ENCODE measurements around the gene CD27. TPM values are rescaled to one million over a fixed set of nuclear protein-coding genes. Genes with fewer than 3 reads are reported as not detected.
"Not testable (repeated sequence)": the region's sequence is repeated elsewhere in the genome, so short reads cannot be mapped to it uniquely, and the experiment has no call there.

The CD27 gene
- polyA plus RNA-seq, 1 donor = 1.6 TPM

- H3K4me3 ChIP-seq (ENCODE audit: low read length) = no peak overlapping the region
- peaks cover 4% of the 10 kb centered on the region for H3K9me3 ChIP-seq (ENCODE audit: control insufficient read depth, low read depth, low read length)
- peaks cover 20% of the 10 kb centered on the region for H3K36me3 ChIP-seq (ENCODE audit: control insufficient read depth, insufficient read depth, low read length)
- H3K4me1 ChIP-seq (ENCODE audit: control insufficient read depth, insufficient read depth, low read length) = peaks cover 8% of the 10 kb centered on the region
- DNase-seq = no peak
- WGBS (ENCODE audit: insufficient coverage, low lambda C conversion rate) = 95% methylated on average over 5 of the region's 6 CpGs
- no peak overlapping the region for H3K27ac ChIP-seq (ENCODE audit: low read length)
- no peaks in the 10 kb centered on the region for H3K27me3 ChIP-seq (ENCODE audit: control insufficient read depth, insufficient read depth, low read length)
These were observed 24.3 kb downstream of the CD27 start for GRCh38 chr12:6469092-6469491.

GRCh38 chr12:6469609-6470374 lies 25.0 kb downstream of the CD27 start:
- 50% methylated on average over 2 of the region's 16 CpGs for WGBS (ENCODE audit: insufficient coverage, low lambda C conversion rate)
- peaks cover 13% of the 10 kb centered on the region for H3K36me3 ChIP-seq (ENCODE audit: control insufficient read depth, insufficient read depth, low read length)
- no peak for DNase-seq

GRCh38 chr12:6470375-6471163 lies 25.8 kb downstream of the CD27 start, which contains the start of gene VAMP1:
VAMP1 (minus strand) TSS chr12:6470677; CDS start chr12:6470531, 146 bp downstream.
- Histone ChIP-seq H3K9me3 (ENCODE audit: control insufficient read depth, low read depth, low read length) (peaks cover 4% of the 10 kb centered on the region), H3K36me3 (ENCODE audit: control insufficient read depth, insufficient read depth, low read length) (peaks cover 10% of the 10 kb centered on the region), H3K4me3 (ENCODE audit: low read length) (peak within 1 kb of the TSS; percentile 63), H3K4me1 (ENCODE audit: control insufficient read depth, insufficient read depth, low read length) (peaks cover 8% of the 10 kb centered on the region), H3K27me3 (ENCODE audit: control insufficient read depth, insufficient read depth, low read length) (no peaks in the 10 kb centered on the region), H3K27ac (ENCODE audit: low read length) (peak within 1 kb of the TSS; percentile 80)
- no CpG with 5 or more reads among the region's 69 CpGs for WGBS (ENCODE audit: insufficient coverage, low lambda C conversion rate)
- peak; percentile 95 to 98 for DNase-seq

More at GRCh38 chr12:6469609-6470374, 25.0 kb downstream of the CD27 start:
- Histone ChIP-seq H3K4me3 (ENCODE audit: low read length) (peak overlapping the region; percentile 63), H3K4me1 (ENCODE audit: control insufficient read depth, insufficient read depth, low read length) (peaks cover 8% of the 10 kb centered on the region), H3K27me3 (ENCODE audit: control insufficient read depth, insufficient read depth, low read length) (no peaks in the 10 kb centered on the region), H3K27ac (ENCODE audit: low read length) (peak overlapping the region; percentile 50), H3K9me3 (ENCODE audit: control insufficient read depth, low read depth, low read length) (peaks cover 4% of the 10 kb centered on the region)

GRCh38 chr12:6471989-6472360 lies 27.2 kb downstream of the CD27 start:
- Histone ChIP-seq H3K4me1 (ENCODE audit: control insufficient read depth, insufficient read depth, low read length) (peaks cover 8% of the 10 kb centered on the region), H3K4me3 (ENCODE audit: low read length) (no peak overlapping the region), H3K27ac (ENCODE audit: low read length) (no peak overlapping the region), H3K36me3 (ENCODE audit: control insufficient read depth, insufficient read depth, low read length) (no peaks in the 10 kb centered on the region), H3K9me3 (ENCODE audit: control insufficient read depth, low read depth, low read length) (peaks cover 4% of the 10 kb centered on the region), H3K27me3 (ENCODE audit: control insufficient read depth, insufficient read depth, low read length) (no peaks in the 10 kb centered on the region)
- WGBS (ENCODE audit: insufficient coverage, low lambda C conversion rate) = no CpG with 5 or more reads among the region's 1 CpG
- no peak for DNase-seq

- no CpG with 5 or more reads among the region's 11 CpGs for WGBS (ENCODE audit: insufficient coverage, low lambda C conversion rate)
- H3K4me1 ChIP-seq (ENCODE audit: control insufficient read depth, insufficient read depth, low read length) = peaks cover 8% of the 10 kb centered on the region
- no peaks in the 10 kb centered on the region for H3K36me3 ChIP-seq (ENCODE audit: control insufficient read depth, insufficient read depth, low read length)
- H3K27ac ChIP-seq (ENCODE audit: low read length) = no peak overlapping the region
- H3K27me3 ChIP-seq (ENCODE audit: control insufficient read depth, insufficient read depth, low read length) = no peaks in the 10 kb centered on the region
- DNase-seq = no peak
- peaks cover 5% of the 10 kb centered on the region for H3K9me3 ChIP-seq (ENCODE audit: control insufficient read depth, low read depth, low read length)
- H3K4me3 ChIP-seq (ENCODE audit: low read length) = no peak overlapping the region
These were observed 27.7 kb downstream of the CD27 start for GRCh38 chr12:6472491-6472890.

GRCh38 chr12:6475233-6475975 lies 30.6 kb downstream of the CD27 start:
- not testable (repeated sequence) for H3K9me3 ChIP-seq (ENCODE audit: control insufficient read depth, low read depth, low read length); DNase-seq; H3K4me3 ChIP-seq (ENCODE audit: low read length); H3K36me3 ChIP-seq (ENCODE audit: control insufficient read depth, insufficient read depth, low read length); H3K27me3 ChIP-seq (ENCODE audit: control insufficient read depth, insufficient read depth, low read length); H3K27ac ChIP-seq (ENCODE audit: low read length); H3K4me1 ChIP-seq (ENCODE audit: control insufficient read depth, insufficient read depth, low read length)
- no CpG with 5 or more reads among the region's 48 CpGs for WGBS (ENCODE audit: insufficient coverage, low lambda C conversion rate)

- Histone ChIP-seq H3K4me1 (ENCODE audit: control insufficient read depth, insufficient read depth, low read length) (no peaks in the 10 kb centered on the region), H3K36me3 (ENCODE audit: control insufficient read depth, insufficient read depth, low read length) (no peaks in the 10 kb centered on the region), H3K27ac (ENCODE audit: low read length) (no peak overlapping the region), H3K27me3 (ENCODE audit: control insufficient read depth, insufficient read depth, low read length) (no peaks in the 10 kb centered on the region), H3K4me3 (ENCODE audit: low read length) (no peak overlapping the region), H3K9me3 (ENCODE audit: control insufficient read depth, low read depth, low read length) (peaks cover 6% of the 10 kb centered on the region)
- 50% methylated on average over 1 of the region's 3 CpGs for WGBS (ENCODE audit: insufficient coverage, low lambda C conversion rate)
- DNase-seq = no peak
These were observed 31.7 kb downstream of the CD27 start for GRCh38 chr12:6476489-6476888.

- not testable (repeated sequence) for H3K27me3 ChIP-seq (ENCODE audit: control insufficient read depth, insufficient read depth, low read length); H3K4me1 ChIP-seq (ENCODE audit: control insufficient read depth, insufficient read depth, low read length); H3K4me3 ChIP-seq (ENCODE audit: low read length); DNase-seq; H3K9me3 ChIP-seq (ENCODE audit: control insufficient read depth, low read depth, low read length); H3K36me3 ChIP-seq (ENCODE audit: control insufficient read depth, insufficient read depth, low read length); H3K27ac ChIP-seq (ENCODE audit: low read length)
- WGBS (ENCODE audit: insufficient coverage, low lambda C conversion rate) = no CpG with 5 or more reads among the region's 37 CpGs
These were observed 33.0 kb downstream of the CD27 start for GRCh38 chr12:6477601-6478377.

- Histone ChIP-seq H3K4me3 (ENCODE audit: low read length) (no peak overlapping the region), H3K36me3 (ENCODE audit: control insufficient read depth, insufficient read depth, low read length) (no peaks in the 10 kb centered on the region), H3K9me3 (ENCODE audit: control insufficient read depth, low read depth, low read length) (peaks cover 6% of the 10 kb centered on the region), H3K27me3 (ENCODE audit: control insufficient read depth, insufficient read depth, low read length) (no peaks in the 10 kb centered on the region), H3K4me1 (ENCODE audit: control insufficient read depth, insufficient read depth, low read length) (no peaks in the 10 kb centered on the region), H3K27ac (ENCODE audit: low read length) (no peak overlapping the region)
- no CpG with 5 or more reads among the region's 20 CpGs for WGBS (ENCODE audit: insufficient coverage, low lambda C conversion rate)
- no peak for DNase-seq
These were observed 33.7 kb downstream of the CD27 start for GRCh38 chr12:6478416-6478815.
